DND-41 (cell line): ENCODE measurements around the gene FOXD1.

Source experiments
- EZH2 ChIP-seq: IDR thresholded peaks from 3 replicates; pipeline ENCODE4 v1.6.1; 2012; ENCODE audit warnings: borderline replicate concordance, low read depth, mild to moderate bottlenecking, moderate library complexity, low read length, inconsistent platforms; ENCODE audit not compliant: severe bottlenecking
- TF ChIP-seq, protein P1 (sequence below): IDR thresholded peaks from 2 replicates; pipeline ENCODE4 v1.5.1; 2012; ENCODE audit warnings: borderline replicate concordance, low read length, moderate library complexity, mild to moderate bottlenecking; ENCODE audit not compliant: poor library complexity, severe bottlenecking; ENCODE audit errors: extremely low read depth

DNA sequence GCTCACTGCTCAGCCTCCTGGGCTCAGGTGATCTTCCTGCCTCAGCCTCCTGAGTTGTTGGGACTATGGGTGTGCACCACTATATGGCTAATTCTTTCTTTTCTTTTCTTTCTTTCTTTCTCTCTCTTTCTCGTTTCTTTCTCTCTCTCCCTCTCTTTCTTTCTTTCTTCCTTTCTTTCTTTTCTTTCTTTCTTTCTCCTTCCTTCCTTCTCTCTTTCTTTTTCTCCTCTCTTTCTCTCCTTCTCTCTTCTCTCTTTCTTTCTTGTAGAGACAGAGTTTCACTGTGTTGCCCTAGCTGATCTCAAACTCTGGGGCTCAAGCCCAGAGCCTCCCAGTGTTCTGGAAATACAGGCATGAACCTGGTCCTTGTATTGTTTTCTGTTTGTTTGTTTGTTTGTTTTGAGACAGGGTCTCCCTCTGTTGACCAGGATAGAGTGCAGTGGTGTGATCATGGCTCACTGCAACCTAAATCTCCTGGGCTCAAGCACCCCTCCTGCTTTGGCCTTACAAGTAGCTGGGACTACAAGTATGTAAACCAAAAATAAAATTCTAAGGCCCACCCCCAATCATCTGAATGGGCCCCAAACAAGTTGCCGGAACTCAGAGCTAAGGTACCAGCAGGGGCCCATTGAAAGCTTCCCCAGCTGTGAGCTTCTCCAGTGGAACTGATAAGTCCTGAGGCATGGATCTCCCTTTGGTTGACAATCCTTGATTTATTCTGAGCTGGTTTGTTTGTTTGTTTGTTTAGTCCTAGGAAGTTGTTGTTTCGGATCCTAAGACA, 37.7 kb upstream of the FOXD1 start:
- TF ChIP-seq, protein P1, sequence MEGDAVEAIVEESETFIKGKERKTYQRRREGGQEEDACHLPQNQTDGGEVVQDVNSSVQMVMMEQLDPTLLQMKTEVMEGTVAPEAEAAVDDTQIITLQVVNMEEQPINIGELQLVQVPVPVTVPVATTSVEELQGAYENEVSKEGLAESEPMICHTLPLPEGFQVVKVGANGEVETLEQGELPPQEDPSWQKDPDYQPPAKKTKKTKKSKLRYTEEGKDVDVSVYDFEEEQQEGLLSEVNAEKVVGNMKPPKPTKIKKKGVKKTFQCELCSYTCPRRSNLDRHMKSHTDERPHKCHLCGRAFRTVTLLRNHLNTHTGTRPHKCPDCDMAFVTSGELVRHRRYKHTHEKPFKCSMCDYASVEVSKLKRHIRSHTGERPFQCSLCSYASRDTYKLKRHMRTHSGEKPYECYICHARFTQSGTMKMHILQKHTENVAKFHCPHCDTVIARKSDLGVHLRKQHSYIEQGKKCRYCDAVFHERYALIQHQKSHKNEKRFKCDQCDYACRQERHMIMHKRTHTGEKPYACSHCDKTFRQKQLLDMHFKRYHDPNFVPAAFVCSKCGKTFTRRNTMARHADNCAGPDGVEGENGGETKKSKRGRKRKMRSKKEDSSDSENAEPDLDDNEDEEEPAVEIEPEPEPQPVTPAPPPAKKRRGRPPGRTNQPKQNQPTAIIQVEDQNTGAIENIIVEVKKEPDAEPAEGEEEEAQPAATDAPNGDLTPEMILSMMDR = no peak
- no peak for TF ChIP-seq EZH2
